Calu3 (cell line): ENCODE data around the gene S100A10. TPM values are rescaled to one million over a fixed set of nuclear protein-coding genes. Genes with fewer than 3 reads are reported as not detected.

Experiments used
- BruUV-seq: library from RNA; stranded (reverse); fragments of 400-500 nt; replicated peaks from 2 replicates; lab custom pipeline; 2021; lab: Mats Ljungman, UMichigan
- CTCF ChIA-PET: fragments of 300-600 bp; sonication (Branson Sonifier 250); formaldehyde crosslinking; loops from one replicate; lab custom pipeline; 2022; ENCODE audit warnings: antibody characterized with exemption; lab: Charles Lee
- DNase-seq: peaks from one replicate; pipeline ENCODE4 v3.0.0; 2022
- H3K27ac Mint-ChIP-seq: one replicate; pipeline ENCODE4 v1.8.0; 2022; ENCODE audit warnings: mixed read lengths; ENCODE audit not compliant: unreplicated experiment
- H3K27me3 Mint-ChIP-seq: one replicate; pipeline ENCODE4 v1.8.0; 2022; ENCODE audit warnings: mixed read lengths; ENCODE audit not compliant: unreplicated experiment
- H3K36me3 Mint-ChIP-seq: one replicate; pipeline ENCODE4 v1.8.0; 2022; ENCODE audit warnings: mild to moderate bottlenecking, moderate library complexity, mixed read lengths; ENCODE audit not compliant: insufficient read depth, unreplicated experiment
- H3K4me1 Mint-ChIP-seq: one replicate; pipeline ENCODE4 v1.8.0; 2022; ENCODE audit warnings: mild to moderate bottlenecking, low read depth, mixed read lengths; ENCODE audit not compliant: unreplicated experiment
- H3K4me3 Mint-ChIP-seq: one replicate; pipeline ENCODE4 v1.8.0; 2022; ENCODE audit warnings: mild to moderate bottlenecking, low read depth, moderate library complexity, mixed read lengths; ENCODE audit not compliant: unreplicated experiment
- H3K9me3 Mint-ChIP-seq: one replicate; pipeline ENCODE4 v1.8.0; 2022; ENCODE audit warnings: low read depth, mixed read lengths; ENCODE audit not compliant: unreplicated experiment
- CTCF ChIP-seq: fragments of 200-600 bp; IDR thresholded peaks from one replicate; pipeline ENCODE4 v1.8.0; 2022; ENCODE audit warnings: antibody characterized with exemption; ENCODE audit not compliant: unreplicated experiment
- intact Hi-C: fragments of 100-400 bp; cut with micrococcal nuclease; formaldehyde crosslinking; loops from one replicate; pipeline ENCODE4 v1.10.0; 2022; ENCODE audit not compliant: unreplicated experiment
- total RNA-seq: library from RNA; stranded (reverse); gene quantifications from 2 replicates; pipeline ENCODE4 v1.2.3, GENCODE V29; 2022

S100A10 gene
- total RNA-seq, 1 experiment from 2014 or later = 882 TPM

- Mint-ChIP-seq H3K27me3 (no peaks in the 10 kb centered on the region), H3K36me3 (no peaks in the 10 kb centered on the region), H3K27ac (no peak overlapping the region), H3K4me1 (peaks cover 21% of the 10 kb centered on the region), H3K9me3 (no peaks in the 10 kb centered on the region), H3K4me3 (no peak overlapping the region)
- intact Hi-C loops = no loop called here
- no peak for TF ChIP-seq CTCF
- no TSS peak for BruUV-seq
- no peak for DNase-seq
- CTCF ChIA-PET = no interaction called here
Observed at GRCh38 chr1:151956957-151957497, 36.6 kb downstream of the S100A10 start.

- no TSS peak for BruUV-seq
- no peak overlapping the region for H3K4me3 Mint-ChIP-seq
- CTCF ChIA-PET = no interaction called here
- no peak overlapping the region for H3K27ac Mint-ChIP-seq
- H3K4me1 Mint-ChIP-seq = peaks cover 8% of the 10 kb centered on the region
- no peaks in the 10 kb centered on the region for H3K9me3 Mint-ChIP-seq
- intact Hi-C loops = no loop called here
- no peaks in the 10 kb centered on the region for H3K27me3 Mint-ChIP-seq
- no peak for DNase-seq
- no peaks in the 10 kb centered on the region for H3K36me3 Mint-ChIP-seq
- no peak for TF ChIP-seq CTCF
Observed at GRCh38 chr1:151953409-151954094, 40.1 kb downstream of the S100A10 start.

GRCh38 chr1:151952811-151953210, 40.8 kb downstream of the S100A10 start:
- no peak for DNase-seq
- no peaks in the 10 kb centered on the region for H3K27me3 Mint-ChIP-seq
- H3K36me3 Mint-ChIP-seq = no peaks in the 10 kb centered on the region
- BruUV-seq = no TSS peak
- intact Hi-C loops = no loop called here
- H3K4me3 Mint-ChIP-seq = no peak overlapping the region
- CTCF ChIA-PET = interaction anchor here (0.7 to 0.9 kb wide), 2 partner anchors 49 to 82 kb away, joined by 3 read pairs; no protein-coding TSS in a partner anchor
- no peaks in the 10 kb centered on the region for H3K9me3 Mint-ChIP-seq
- no peak for TF ChIP-seq CTCF
- no peak overlapping the region for H3K27ac Mint-ChIP-seq
- H3K4me1 Mint-ChIP-seq = peaks cover 8% of the 10 kb centered on the region

- CTCF ChIA-PET = interaction anchor here (0.6 to 1.6 kb wide), 2 partner anchors 20 to 741 kb away, joined by 3 read pairs; no protein-coding TSS in a partner anchor
- peaks cover 20% of the 10 kb centered on the region for H3K36me3 Mint-ChIP-seq
- no peak overlapping the region for H3K4me3 Mint-ChIP-seq
- H3K27me3 Mint-ChIP-seq = no peaks in the 10 kb centered on the region
- H3K9me3 Mint-ChIP-seq = no peaks in the 10 kb centered on the region
- H3K27ac Mint-ChIP-seq = no peak overlapping the region
- peaks cover 34% of the 10 kb centered on the region for H3K4me1 Mint-ChIP-seq
- no peak for DNase-seq
- intact Hi-C loops = no loop called here
- no TSS peak for BruUV-seq
- TF ChIP-seq CTCF = no peak
Observed at GRCh38 chr1:151949371-151950193, 44.1 kb downstream of the S100A10 start.
